ENCODE data around the gene TTYH1.
A peak's percentile ranks its signal among the peaks of the same experiment; 100 is the strongest.
"Not testable (repeated sequence)": the region's sequence is repeated elsewhere in the genome, so short reads cannot be mapped to it uniquely, and the experiment has no call there.

TTYH1 gene

GRCh38 chr19:54415208-54415900 lies at the start of gene TTYH1:
Gene TTYH1, plus strand, starts transcription at chr19:54415464. Its CDS starts 89 bp downstream, at chr19:54415553.
- peak; percentile 18 for TF ChIP-seq CTCF (conservative IDR thresholded peaks at IDR 0.05; ENCODE audit: low read depth, low read length)
- H3K4me3 ChIP-seq (ENCODE audit: low read length), result no peak within 1 kb of the TSS
- no peak for DNase-seq (ENCODE audit: low read depth)

GRCh38 chr19:54365798-54366197 lies 49.5 kb upstream of the TTYH1 start:
- H3K4me3 ChIP-seq (ENCODE audit: low read length); DNase-seq (ENCODE audit: low read depth): not testable (repeated sequence)

GRCh38 chr19:54366811-54367210 lies 48.5 kb upstream of the TTYH1 start:
- no peak for TF ChIP-seq CTCF (conservative IDR thresholded peaks at IDR 0.05; ENCODE audit: low read depth, low read length)
- no peak overlapping the region for H3K4me3 ChIP-seq (ENCODE audit: low read length)
- DNase-seq (ENCODE audit: low read depth), result no peak

DNA sequence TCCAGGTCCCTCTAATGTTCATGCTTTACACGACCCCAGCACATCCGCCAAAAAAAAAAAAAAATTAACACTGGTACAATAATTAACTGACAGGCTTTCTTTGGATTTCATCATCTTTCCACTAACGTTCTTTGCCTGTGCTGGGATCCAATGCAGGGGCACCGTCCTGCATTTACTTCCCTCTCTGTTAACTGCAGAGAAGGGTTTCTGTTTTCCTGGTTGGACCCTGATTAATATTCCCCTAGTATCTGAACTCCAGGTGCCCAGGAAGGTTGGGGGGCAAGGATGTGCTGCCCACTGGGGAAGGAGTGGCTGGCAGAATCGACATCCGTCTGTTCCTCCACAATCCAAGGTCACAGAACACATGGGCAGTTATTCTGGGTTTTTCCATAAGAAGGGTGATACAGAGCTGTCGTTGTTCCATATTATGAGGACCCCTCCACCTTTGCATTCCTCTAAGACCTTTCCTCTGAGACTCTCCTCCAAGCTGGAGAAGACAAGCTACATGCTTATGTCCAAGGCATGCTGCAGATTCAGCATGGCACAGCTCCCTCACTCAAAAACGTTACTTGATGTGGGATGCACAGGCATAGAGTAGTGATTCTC lies 46.1 kb upstream of the TTYH1 start:
- H3K4me3 ChIP-seq (ENCODE audit: low read length), result no peak overlapping the region
- TF ChIP-seq CTCF (conservative IDR thresholded peaks at IDR 0.05; ENCODE audit: low read depth, low read length), result no peak
- no peak for DNase-seq (ENCODE audit: low read depth)

DNA sequence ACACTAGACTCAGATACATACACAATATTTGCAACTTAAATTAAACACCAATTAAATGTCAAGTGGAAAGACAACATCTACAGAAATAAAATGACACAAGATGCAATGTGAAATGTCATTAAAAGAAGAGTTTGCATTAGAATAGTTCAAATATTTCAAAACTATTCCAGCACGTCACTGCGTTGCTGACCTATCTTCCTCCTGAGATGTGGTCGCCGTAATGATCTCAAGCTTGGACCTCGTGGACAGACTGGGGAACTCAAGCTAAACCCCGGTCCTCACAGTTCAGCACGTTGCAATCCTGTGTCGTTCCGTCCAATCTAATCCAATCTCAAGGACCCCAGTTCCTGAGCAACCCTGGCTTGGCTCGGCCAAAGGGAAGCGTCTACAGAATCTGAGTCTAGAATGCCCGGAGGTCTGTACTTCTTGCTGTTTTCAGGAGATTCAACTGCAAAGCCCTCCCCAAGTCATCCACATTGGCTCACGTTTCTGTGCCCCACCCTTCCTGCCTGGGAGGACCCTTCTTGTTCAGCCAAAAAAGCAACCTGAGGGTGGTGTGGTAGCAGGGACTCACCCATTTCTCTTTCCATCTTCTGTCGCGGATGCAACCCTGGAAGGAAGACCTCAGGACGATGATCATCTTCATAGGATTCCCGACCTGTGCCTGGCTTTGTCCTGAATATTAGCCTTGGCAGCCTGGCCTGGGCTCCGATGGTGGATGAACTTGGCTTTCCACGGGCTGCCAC lies 45.4 kb upstream of the TTYH1 start:
- not testable (repeated sequence) for DNase-seq (ENCODE audit: low read depth); H3K4me3 ChIP-seq (ENCODE audit: low read length)

GRCh38 chr19:54370434-54370796 lies 44.8 kb upstream of the TTYH1 start:
- not testable (repeated sequence) for DNase-seq (ENCODE audit: low read depth); H3K4me3 ChIP-seq (ENCODE audit: low read length)

DNA sequence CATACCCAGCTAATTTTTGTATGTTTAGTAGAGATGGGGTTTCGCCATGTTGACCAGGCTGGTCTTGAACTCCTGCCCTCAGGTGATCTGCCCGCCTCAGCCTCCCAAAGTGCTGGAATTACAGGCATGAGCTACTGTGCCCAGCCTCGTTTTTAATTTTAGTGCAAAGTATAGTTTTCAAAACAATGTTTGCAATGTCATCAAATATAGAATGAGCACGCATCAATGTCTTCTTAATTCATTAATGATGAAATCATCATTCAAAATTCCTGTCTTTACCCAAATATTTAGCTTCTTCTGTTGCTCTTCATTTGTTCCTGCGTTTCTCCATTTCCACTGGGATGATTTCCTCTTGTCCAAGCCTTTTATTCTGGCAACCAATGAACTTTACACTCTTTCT lies 43.8 kb upstream of the TTYH1 start:
- H3K4me3 ChIP-seq (ENCODE audit: low read length); DNase-seq (ENCODE audit: low read depth): not testable (repeated sequence)

- no peak for DNase-seq (ENCODE audit: low read depth)
- TF ChIP-seq CTCF (conservative IDR thresholded peaks at IDR 0.05; ENCODE audit: low read depth, low read length), result no peak
- H3K4me3 ChIP-seq (ENCODE audit: low read length), result no peak overlapping the region
Observed at GRCh38 chr19:54373781-54374631, 41.3 kb upstream of the TTYH1 start.

- DNase-seq (ENCODE audit: low read depth); H3K4me3 ChIP-seq (ENCODE audit: low read length): not testable (repeated sequence)
Observed at GRCh38 chr19:54375181-54375938, 39.9 kb upstream of the TTYH1 start.
